ENCODE measurements around the gene NT5C2.
"Not testable (repeated sequence)": the region's sequence is repeated elsewhere in the genome, so short reads cannot be mapped to it uniquely, and the experiment has no call there.

Gene NT5C2

DNA sequence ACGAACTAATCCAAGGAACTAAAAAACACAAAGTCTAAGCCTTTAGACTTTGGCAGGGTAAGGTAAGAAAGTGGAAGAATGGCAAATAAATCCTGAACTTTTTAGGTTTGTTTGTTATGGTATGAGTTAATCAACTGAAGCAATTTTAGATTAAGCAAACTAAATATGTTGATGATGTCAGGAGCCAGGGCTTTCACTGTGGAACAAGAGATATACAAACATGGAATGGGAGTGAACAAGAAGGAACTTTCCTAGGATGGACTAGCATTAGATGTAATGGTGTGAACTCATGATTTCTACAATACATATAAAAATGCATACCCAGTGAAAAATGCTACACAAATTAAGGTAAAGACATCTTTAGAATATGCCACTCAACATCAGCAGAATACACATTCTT lies 35.8 kb downstream of the NT5C2 start:
- no peak for DNase-seq

- no peak for DNase-seq
Measured at GRCh38 chr10:103155471-103156085, 37.5 kb downstream of the NT5C2 start.

GRCh38 chr10:103154521-103155299 lies 38.4 kb downstream of the NT5C2 start:
- no peak for DNase-seq

DNA sequence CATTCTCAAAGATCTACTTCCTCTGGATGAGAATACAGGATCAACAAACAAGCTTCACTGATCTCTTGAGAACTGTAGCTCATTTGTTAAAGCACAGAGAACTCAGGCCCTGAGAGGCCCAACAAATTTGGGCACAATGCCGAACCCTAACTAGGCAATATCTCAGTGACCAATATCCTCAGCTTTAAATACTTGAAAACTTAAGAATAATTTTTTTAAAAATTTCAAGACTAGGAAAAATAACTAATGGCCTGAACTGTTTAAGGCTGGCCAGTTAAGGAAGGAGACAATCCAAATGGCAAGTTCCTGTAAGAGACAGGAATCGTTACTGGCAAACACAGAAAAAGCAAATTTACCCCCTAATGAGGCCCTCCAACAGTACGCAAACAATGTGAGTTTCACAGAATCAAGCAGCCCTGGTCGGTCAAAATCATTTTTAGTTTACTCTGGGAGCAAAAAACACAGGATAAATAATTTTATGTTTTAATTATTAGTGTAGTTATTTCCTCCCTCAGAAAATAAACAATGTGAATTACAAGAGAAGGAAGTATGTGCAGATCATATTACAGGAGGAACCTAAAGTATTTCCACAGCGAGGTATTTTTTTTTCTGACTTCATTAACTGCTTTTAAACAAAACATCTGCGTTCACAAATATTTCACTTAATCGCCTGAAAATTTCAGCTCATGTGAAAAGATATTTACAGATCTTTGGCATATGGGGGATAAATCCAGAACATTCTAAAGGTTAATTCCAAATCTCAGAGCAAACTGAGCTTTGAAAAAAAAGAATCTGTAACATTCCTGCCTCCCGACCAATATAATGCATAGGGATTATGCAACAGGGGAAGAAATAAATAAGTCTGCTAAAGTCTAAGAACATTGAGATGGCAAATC lies 39.5 kb downstream of the NT5C2 start:
- no peak for DNase-seq

GRCh38 chr10:103149991-103150622 lies 43.0 kb downstream of the NT5C2 start:
- DNase-seq = no peak

DNA sequence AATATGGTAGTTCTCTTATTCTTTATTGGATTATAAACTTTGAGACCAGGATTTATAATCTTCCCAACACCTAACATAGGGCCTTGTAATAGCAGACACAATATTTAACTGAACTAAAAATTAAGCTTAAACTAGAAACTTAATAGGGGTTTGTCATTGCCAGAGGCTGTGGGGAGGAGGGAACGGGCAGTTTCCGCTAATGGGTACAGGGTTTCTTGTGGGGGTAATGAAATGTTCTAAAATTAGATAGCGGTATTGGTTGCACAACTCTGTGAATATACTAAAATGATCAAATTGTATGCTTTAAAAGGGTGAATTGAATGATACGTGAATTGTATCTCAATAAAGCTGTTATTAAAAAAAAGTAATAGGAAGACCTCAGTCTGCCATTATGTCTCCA lies 45.4 kb downstream of the NT5C2 start:
- DNase-seq = no peak

GRCh38 chr10:103145860-103146466 lies 47.1 kb downstream of the NT5C2 start:
- DNase-seq = no peak

DNA sequence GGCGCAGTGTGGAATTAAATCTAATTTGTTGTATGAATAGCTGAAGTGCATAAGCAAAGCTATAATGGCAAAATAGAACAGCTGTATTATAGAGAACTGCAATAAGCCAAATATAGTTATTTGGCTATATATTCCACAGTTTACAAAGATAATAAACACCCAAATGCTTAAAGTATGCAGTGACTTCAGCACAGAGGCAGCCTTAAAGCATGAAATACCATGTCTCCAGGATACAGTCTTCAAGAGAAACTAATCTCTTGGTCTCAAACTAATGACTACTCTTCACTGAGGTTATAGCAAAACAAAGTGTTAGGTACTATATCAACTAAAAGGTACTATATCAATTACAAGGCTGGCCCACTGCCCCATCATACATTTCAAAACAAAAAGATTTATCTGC lies 48.0 kb downstream of the NT5C2 start:
- DNase-seq = no peak

DNA sequence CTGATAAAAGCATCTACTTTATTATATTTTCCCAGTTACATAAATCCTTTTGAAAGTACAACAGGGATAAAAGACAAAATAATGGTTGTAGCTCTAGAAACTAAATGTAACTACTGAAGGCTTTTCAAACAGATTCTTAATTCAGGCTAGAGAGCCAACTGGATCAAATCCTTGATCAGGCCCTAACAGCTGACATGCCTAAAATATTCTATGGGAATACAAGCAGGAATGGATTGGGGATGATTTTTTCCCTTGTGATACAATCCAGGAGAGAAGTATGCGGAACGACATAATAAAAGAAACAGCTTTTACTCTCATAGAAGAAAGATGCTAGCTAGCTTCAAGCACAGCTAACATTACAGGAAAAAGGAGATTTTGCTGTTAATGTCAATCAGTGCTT lies 49.0 kb downstream of the NT5C2 start:
- no peak for DNase-seq

DNA sequence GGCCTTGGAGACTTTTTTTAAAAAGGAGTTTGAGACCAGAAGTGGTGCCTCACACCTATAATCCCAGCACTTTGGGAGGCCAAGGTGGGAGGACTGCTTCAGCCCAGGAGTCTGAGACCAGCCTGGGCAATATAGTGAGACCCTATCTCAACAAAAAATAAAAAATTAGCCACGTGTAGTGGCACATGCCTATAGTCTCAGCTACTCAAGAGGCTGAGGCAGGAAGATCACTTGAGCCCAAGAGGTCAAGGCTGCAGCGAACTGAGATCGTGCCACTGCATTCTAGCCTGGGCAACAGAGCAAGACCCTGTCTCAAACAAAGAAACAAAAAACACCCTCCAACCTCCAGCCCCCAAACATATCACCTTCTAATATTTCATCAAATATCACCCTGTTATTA lies 49.4 kb downstream of the NT5C2 start:
- DNase-seq = not testable (repeated sequence)

DNA sequence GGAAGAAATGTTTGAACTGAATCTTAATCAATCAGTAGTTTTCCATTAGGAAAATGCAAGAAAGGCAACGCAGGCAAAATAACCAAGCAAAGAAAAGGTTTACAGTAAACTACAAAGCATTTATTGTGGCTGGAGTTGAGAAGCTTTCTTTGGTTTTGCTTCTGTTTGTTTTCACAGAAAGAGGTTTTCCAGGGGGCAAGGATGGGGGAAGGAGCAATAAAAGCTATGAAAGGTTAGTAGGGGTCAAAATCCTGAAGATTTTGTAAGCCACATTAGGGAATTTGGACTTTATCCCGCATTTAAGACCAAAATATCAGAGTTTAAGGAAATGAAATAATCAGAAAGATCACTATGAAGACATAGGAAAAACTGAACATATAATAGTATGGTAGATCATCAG lies 51.1 kb downstream of the NT5C2 start:
- DNase-seq = no peak

- peak; percentile 4 for DNase-seq
Measured at GRCh38 chr10:103140469-103140868, 52.6 kb downstream of the NT5C2 start.

DNA sequence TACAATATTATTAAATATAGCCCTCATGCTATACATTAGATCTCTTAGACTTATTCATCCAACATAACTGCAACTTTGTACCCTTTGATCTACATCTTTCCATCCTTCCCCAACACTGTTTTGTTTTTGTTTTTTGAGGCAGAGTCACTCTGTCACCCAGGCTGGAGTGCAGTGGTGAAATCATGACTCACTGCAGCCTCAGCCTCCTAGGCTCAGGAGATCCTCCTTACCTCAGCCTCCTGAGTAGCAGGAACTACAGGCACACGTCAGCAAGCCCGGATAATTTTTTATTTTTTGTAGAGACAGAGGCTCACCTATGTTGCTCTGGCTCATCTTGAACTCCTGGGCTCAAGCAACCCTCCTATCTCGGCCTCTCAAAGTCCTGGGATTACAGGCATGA lies 53.3 kb downstream of the NT5C2 start:
- no peak for DNase-seq

- not testable (repeated sequence) for DNase-seq
Measured at GRCh38 chr10:103135168-103135567, 57.9 kb downstream of the NT5C2 start.

GRCh38 chr10:103130910-103131309 lies 62.2 kb downstream of the NT5C2 start:
- no peak for DNase-seq

DNA sequence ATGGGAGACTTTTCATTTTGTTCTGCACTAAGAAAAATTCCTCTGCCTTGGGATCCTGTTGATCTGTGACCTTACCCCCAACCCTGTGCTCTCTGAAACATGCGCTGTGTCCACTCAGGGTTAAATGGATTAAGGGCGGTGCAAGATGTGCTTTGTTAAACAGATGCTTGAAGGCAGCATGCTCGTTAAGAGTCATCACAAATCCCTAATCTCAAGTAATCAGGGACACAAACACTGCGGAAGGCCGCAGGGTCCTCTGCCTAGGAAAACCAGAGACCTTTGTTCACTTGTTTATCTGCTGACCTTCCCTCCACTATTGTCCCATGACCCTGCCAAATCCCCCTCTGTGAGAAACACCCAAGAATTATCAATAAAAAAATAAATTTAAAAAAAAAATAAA lies 62.9 kb downstream of the NT5C2 start:
- not testable (repeated sequence) for DNase-seq

DNA sequence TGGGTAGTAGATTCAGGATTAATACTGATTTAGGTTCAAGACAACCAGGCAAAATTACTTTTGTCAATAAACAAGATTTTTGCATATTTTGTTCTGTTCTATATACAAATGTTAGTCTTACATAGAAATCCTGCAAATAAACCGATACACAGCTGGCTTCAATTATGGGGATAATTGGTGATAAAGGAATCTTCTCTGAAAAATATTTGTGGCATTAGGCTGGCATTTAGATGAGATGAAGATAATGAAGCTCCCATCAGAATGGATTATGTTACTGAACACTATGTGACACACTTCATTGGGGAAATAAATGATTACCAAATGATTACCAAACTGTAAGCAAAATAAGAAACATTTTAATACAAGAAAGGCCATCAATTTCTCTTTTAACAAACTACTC lies 65.8 kb downstream of the NT5C2 start:
- no peak for DNase-seq

GRCh38 chr10:103125323-103126267 lies 67.5 kb downstream of the NT5C2 start:
- DNase-seq = no peak

GRCh38 chr10:103124420-103125096 lies 68.5 kb downstream of the NT5C2 start:
- DNase-seq = no peak

- no peak for DNase-seq
Measured at GRCh38 chr10:103123282-103124024, 69.6 kb downstream of the NT5C2 start.
